ENCODE results near the gene CHAT. TPM values are rescaled to one million over a fixed set of nuclear protein-coding genes. Genes with fewer than 3 reads are reported as not detected.

The CHAT gene
- polyA plus RNA-seq, 1 donor (not counting 4 experiments of a cell fraction or from before 2014, with no cell fraction given), result not detected

DNA sequence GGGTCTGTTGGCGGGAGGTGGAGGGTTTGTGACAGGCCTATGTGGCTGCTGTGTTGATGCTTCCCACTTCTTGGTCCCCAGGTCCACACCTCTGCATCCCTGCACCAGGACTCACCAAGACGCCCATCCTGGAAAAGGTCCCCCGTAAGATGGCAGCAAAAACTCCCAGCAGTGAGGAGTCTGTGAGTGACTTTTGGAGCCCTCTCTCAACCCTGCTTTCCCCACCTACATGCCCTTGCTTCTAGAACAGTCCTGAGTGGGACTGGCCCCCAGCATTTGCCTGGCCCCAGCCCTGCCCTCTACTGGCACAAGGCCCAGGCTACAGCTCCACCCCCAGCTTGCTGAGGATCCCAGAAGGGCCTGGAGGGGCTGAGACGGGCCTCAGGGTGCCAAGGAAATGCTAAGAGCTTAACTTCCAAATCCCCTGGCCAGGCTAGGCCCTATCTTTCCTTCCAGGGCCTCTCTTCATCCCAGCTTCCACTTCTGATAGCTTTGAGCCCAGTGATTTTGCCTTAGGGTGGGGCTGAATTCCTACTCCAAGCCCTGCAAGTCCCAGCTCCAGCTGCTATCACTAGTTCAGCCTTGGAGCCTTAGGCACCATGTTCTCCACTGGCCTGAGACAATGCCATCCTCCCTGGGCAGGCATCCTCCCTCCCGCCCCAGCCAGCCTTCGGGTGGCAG lies 2.7 kb downstream of the CHAT start:
- peaks cover 2% of the 10 kb centered on the region for H3K4me1 ChIP-seq (ENCODE audit: control insufficient read depth, extremely low read depth, insufficient read depth, low read length)
- TF ChIP-seq EZH2 (IDR thresholded peaks at IDR 0.05; ENCODE audit: low read length), result no peak
- peak in 1 of 3 experiments; percentile 8 for TF ChIP-seq CTCF (optimal IDR thresholded peaks at IDR 0.05 in 1 of 3, IDR thresholded peaks at IDR 0.05 in 1 of 3, conservative IDR thresholded peaks at IDR 0.05 in 1 of 3; ENCODE audit: extremely low read depth in 1 of 3, insufficient read depth in 2 of 3, low read length in 3 of 3)
- dilution Hi-C loops (cut with MboI; ENCODE audit: extremely low pct_ligation_motif_present, low sequenced_read_pairs), result no loop called here
- no peaks in the 10 kb centered on the region for H4K20me1 ChIP-seq (ENCODE audit: control insufficient read depth, extremely low read depth, insufficient read depth, low read length)
- no peaks in the 10 kb centered on the region for H3K36me3 ChIP-seq (ENCODE audit: control insufficient read depth in 2 of 2, extremely low read depth in 1 of 2, insufficient read depth in 2 of 2, low read length in 2 of 2)
- H3K9me3 ChIP-seq (ENCODE audit: control insufficient read depth, low read depth, low read length), result peaks cover 2% of the 10 kb centered on the region
- FAIRE-seq (no peak), DNase-seq (ENCODE audit: low read depth, low spot score) (no peak)
- H3K9me1 ChIP-seq (ENCODE audit: control insufficient read depth, extremely low read depth, insufficient read depth, low read length), result no peaks in the 10 kb centered on the region
- no peak overlapping the region for H3K4me3 ChIP-seq (ENCODE audit: control insufficient read depth in 2 of 3, extremely low read depth in 1 of 3, insufficient read depth in 2 of 3, low read depth in 1 of 3, low read length in 3 of 3)
- H3K4me2 ChIP-seq (ENCODE audit: control insufficient read depth, extremely low read depth, insufficient read depth, low read depth, low read length), result no peak overlapping the region
- no peak overlapping the region for H2AFZ ChIP-seq (ENCODE audit: control insufficient read depth, low read length)
- H3K79me2 ChIP-seq (ENCODE audit: control insufficient read depth, insufficient read depth, low read length), result no peaks in the 10 kb centered on the region
- no peak overlapping the region for H3K9ac ChIP-seq (ENCODE audit: control insufficient read depth, extremely low read depth, insufficient read depth, low read length)
- H3K27ac ChIP-seq (ENCODE audit: control insufficient read depth, insufficient read depth, low read length), result no peak overlapping the region
- H3K27me3 ChIP-seq (ENCODE audit: control insufficient read depth, extremely low read depth, insufficient read depth, low read length), result peaks cover 75% of the 10 kb centered on the region

DNA sequence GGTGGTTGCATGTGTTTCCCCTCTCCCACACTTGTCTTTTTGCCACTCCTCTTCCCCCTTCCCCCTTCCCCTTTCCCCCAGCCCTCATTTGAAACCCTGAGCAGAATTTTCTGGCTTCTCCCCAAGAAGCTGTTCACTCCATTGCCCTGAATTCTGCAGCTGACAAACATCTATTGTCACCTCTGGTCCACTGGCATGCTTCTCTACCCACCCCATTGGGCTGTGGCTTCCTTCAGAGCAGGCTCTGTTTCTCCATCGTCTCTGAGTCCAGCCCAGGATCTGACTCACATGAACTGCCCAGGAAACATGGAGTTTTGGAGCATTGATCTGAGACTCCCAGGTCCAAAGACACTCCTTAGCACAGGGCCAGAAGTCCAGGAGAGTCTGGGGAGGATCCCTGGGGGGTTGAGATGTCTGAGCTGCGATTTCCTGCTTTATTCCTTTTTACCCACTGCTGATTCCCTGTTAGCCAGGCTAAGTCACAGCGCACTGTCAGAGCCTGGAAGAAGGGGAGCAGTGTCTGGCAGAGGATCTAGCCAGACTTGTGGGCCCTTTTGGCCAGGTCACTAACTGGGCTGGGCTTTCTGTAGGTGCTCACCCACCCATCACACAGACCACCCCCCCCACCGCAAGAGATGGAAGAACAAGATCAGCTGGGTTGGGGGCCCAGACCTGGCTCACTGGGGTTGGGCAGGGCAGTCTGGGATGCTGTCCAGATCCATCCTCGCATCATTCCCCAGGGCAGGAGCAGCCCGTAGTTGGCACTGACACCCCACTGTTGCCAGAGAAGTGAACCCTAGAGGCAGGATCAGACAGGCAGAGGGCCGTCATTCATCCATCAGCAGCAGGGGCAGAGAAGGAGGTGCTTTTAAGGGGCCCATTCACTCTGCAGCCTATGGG lies 3.5 kb downstream of the CHAT start:
- Histone ChIP-seq H3K4me3 (ENCODE audit: control insufficient read depth in 2 of 3, extremely low read depth in 1 of 3, insufficient read depth in 2 of 3, low read depth in 1 of 3, low read length in 3 of 3) (no peak overlapping the region), H4K20me1 (ENCODE audit: control insufficient read depth, extremely low read depth, insufficient read depth, low read length) (no peaks in the 10 kb centered on the region), H3K27me3 (ENCODE audit: control insufficient read depth, extremely low read depth, insufficient read depth, low read length) (peaks cover 67% of the 10 kb centered on the region), H3K9me3 (ENCODE audit: control insufficient read depth, low read depth, low read length) (no peaks in the 10 kb centered on the region), H3K79me2 (ENCODE audit: control insufficient read depth, insufficient read depth, low read length) (no peaks in the 10 kb centered on the region), H3K27ac (ENCODE audit: control insufficient read depth, insufficient read depth, low read length) (no peak overlapping the region), H3K4me1 (ENCODE audit: control insufficient read depth, extremely low read depth, insufficient read depth, low read length) (peaks cover 2% of the 10 kb centered on the region), H3K4me2 (ENCODE audit: control insufficient read depth, extremely low read depth, insufficient read depth, low read depth, low read length) (no peak overlapping the region), H3K9ac (ENCODE audit: control insufficient read depth, extremely low read depth, insufficient read depth, low read length) (no peak overlapping the region), H3K9me1 (ENCODE audit: control insufficient read depth, extremely low read depth, insufficient read depth, low read length) (no peaks in the 10 kb centered on the region), H3K36me3 (ENCODE audit: control insufficient read depth in 2 of 2, extremely low read depth in 1 of 2, insufficient read depth in 2 of 2, low read length in 2 of 2) (no peaks in the 10 kb centered on the region), H2AFZ (ENCODE audit: control insufficient read depth, low read length) (no peak overlapping the region)
- FAIRE-seq (no peak), DNase-seq (ENCODE audit: low read depth, low spot score) (no peak)
- no peak for TF ChIP-seq EZH2 (IDR thresholded peaks at IDR 0.05; ENCODE audit: low read length)
- TF ChIP-seq CTCF (optimal IDR thresholded peaks at IDR 0.05 in 1 of 3, IDR thresholded peaks at IDR 0.05 in 1 of 3, conservative IDR thresholded peaks at IDR 0.05 in 1 of 3; ENCODE audit: extremely low read depth in 1 of 3, insufficient read depth in 2 of 3, low read length in 3 of 3), result no peak
- dilution Hi-C loops (cut with MboI; ENCODE audit: extremely low pct_ligation_motif_present, low sequenced_read_pairs), result no loop called here
